NCI-H1092 (cell line): ENCODE results near the gene FBXL14.
"Not testable (repeated sequence)": the region's sequence is repeated elsewhere in the genome, so short reads cannot be mapped to it uniquely, and the experiment has no call there.

Experiments
- DNase-seq: peaks from one replicate; lab custom pipeline; 2025; lab: John Stamatoyannopoulos, UW

FBXL14 gene

GRCh38 chr12:1572731-1573130, 21.6 kb downstream of the FBXL14 start:
- DNase-seq = no peak

GRCh38 chr12:1567852-1568251, 26.5 kb downstream of the FBXL14 start:
- DNase-seq = no peak

GRCh38 chr12:1566449-1567135, 27.8 kb downstream of the FBXL14 start:
- DNase-seq = no peak

GRCh38 chr12:1565172-1565571, 29.2 kb downstream of the FBXL14 start:
- no peak for DNase-seq

GRCh38 chr12:1564067-1564466, 30.3 kb downstream of the FBXL14 start:
- DNase-seq = no peak

GRCh38 chr12:1562813-1563407, 31.5 kb downstream of the FBXL14 start:
- no peak for DNase-seq

- no peak for DNase-seq
Measured at GRCh38 chr12:1560704-1561103, 33.7 kb downstream of the FBXL14 start.

GRCh38 chr12:1559676-1560091, 34.7 kb downstream of the FBXL14 start:
- peak; percentile 76 for DNase-seq

GRCh38 chr12:1558108-1558507, 36.3 kb downstream of the FBXL14 start:
- DNase-seq = not testable (repeated sequence)

- DNase-seq = no peak
Measured at GRCh38 chr12:1553987-1554982, 40.1 kb downstream of the FBXL14 start.

- DNase-seq = no peak
Measured at GRCh38 chr12:1553536-1553935, 40.8 kb downstream of the FBXL14 start.

GRCh38 chr12:1552911-1553491, 41.4 kb downstream of the FBXL14 start:
- DNase-seq = no peak

- DNase-seq = no peak
Measured at GRCh38 chr12:1552171-1552570, 42.2 kb downstream of the FBXL14 start.

GRCh38 chr12:1551496-1551895, 42.9 kb downstream of the FBXL14 start:
- DNase-seq = no peak

- no peak for DNase-seq
Measured at GRCh38 chr12:1546931-1547640, 47.3 kb downstream of the FBXL14 start.

GRCh38 chr12:1544996-1545700, 49.2 kb downstream of the FBXL14 start:
- DNase-seq = no peak

GRCh38 chr12:1542599-1542998, 51.8 kb downstream of the FBXL14 start:
- DNase-seq = no peak

- no peak for DNase-seq
Measured at GRCh38 chr12:1540690-1541089, 53.7 kb downstream of the FBXL14 start.

- no peak for DNase-seq
Measured at GRCh38 chr12:1539135-1539534, 55.2 kb downstream of the FBXL14 start.

GRCh38 chr12:1536817-1537216, 57.6 kb downstream of the FBXL14 start:
- no peak for DNase-seq

GRCh38 chr12:1534748-1535147, 59.6 kb downstream of the FBXL14 start:
- DNase-seq = no peak
